Colon (tissue), 2 donors: ENCODE data around the gene PDZD4.

ENCODE experiments used
- FAIRE-seq: peaks from 2 replicates; lab custom pipeline; 2012; peaks lifted over from hg19 to GRCh38; lab: Jason Lieb, UNC
- donor health status: control.
- donor health status: control.

Gene PDZD4

DNA sequence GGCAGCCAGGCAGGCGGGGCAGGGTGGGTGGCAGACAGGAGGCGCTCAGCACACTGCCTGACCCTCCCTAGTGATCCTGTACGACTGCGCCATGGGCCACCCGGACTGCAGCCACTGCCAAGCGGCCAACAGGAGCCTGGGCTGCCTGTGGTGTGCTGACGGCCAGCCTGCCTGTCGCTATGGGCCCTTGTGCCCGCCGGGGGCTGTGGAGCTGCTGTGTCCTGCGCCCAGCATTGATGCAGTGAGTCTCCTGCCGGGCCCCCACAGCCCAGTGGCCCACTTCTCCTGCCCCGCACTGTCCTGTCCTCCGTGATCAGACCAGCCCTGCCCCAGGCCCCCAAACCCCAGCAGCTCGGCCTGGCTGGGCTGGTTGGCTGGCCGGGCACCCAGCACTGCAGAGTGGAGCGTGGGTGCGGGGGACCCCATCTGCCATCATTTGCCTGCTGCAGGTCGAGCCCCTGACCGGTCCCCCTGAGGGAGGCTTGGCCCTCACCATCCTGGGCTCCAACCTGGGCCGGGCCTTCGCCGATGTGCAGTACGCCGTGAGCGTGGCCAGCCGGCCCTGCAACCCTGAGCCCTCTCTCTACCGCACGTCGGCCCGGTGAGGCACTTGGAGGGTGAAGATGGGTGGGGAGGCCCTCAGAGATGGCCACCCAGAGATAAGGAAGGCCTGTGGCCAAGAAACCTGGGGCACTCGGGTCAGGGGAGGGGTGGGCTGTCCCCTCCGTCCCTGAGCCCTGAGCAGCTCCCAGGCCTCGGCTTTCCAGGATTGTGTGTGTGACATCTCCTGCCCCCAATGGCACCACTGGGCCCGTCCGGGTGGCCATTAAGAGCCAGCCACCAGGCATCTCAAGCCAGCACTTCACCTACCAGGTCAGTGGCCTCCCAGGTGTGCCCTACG, 58.7 kb downstream of the PDZD4 start:
- no peak for FAIRE-seq

DNA sequence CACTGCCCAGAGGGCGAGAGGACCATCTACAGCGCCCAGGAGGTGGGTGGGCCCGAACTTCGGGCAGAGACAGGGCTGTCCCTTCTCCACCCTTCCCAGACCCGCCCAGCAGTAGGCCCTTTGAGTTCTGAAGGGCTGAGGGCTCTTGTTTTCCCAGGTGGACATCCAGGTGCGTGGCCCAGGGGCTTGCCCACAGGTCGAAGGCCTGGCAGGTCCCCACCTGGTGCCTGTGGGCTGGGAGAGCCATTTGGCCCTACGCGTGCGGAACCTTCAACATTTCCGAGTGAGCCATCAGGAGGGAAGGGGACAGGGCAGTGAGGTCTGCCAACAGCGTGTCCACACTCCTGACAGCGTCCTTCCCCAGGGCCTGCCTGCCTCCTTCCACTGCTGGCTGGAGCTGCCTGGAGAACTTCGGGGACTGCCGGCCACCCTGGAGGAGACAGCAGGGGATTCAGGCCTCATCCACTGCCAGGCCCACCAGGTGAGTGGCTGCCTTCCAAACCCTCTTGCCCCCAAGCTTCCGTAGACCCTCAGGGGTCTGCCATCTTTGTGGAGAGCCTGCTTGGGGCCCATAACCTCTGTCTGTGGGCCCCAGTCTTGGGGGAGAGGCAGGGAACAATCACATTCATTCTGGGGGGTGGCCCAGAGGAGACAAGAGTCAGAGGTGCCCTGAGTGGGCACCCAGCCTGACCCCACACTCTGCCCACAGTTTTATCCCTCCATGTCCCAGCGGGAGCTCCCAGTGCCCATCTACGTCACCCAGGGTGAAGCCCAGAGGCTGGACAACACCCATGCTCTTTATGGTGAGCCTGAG, 59.5 kb downstream of the PDZD4 start:
- FAIRE-seq, result no peak

GRCh38 chrX:153769865-153770600, 60.3 kb downstream of the PDZD4 start:
- no peak for FAIRE-seq

DNA sequence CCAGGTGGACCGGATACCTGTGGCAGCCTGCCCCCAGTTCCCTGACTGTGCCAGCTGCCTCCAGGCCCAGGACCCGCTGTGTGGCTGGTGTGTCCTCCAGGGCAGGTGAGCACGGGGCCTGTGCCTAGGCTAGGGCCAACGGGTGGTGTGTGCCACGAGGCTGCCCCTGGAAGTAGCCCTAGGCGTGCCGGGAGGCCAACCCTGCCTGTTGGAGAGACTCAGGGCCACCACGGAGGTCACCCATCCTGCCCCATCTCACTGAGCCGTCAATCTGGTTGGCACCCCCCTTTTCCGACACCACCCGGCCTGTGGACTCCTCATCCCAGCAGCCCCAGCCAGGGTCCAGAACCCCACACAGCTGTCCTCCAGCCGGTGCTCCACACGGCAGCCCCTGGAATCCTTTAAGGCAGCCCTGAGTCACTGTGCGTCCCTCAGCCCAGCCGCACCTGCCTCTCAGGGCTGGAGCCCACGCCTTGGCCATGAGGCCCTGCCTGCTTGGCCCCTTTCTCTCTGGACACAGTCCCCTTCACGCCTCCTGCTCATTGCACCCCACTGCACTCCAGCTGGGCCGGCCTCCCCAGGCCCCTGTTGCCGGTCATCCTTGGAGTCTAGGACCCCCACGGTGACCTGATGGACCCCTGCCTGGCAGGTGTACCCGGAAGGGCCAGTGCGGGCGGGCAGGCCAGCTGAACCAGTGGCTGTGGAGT, 61.0 kb downstream of the PDZD4 start:
- FAIRE-seq, result no peak

GRCh38 chrX:153768311-153769157, 61.8 kb downstream of the PDZD4 start:
- no peak for FAIRE-seq

GRCh38 chrX:153767674-153768055, 62.7 kb downstream of the PDZD4 start:
- FAIRE-seq, result no peak

DNA sequence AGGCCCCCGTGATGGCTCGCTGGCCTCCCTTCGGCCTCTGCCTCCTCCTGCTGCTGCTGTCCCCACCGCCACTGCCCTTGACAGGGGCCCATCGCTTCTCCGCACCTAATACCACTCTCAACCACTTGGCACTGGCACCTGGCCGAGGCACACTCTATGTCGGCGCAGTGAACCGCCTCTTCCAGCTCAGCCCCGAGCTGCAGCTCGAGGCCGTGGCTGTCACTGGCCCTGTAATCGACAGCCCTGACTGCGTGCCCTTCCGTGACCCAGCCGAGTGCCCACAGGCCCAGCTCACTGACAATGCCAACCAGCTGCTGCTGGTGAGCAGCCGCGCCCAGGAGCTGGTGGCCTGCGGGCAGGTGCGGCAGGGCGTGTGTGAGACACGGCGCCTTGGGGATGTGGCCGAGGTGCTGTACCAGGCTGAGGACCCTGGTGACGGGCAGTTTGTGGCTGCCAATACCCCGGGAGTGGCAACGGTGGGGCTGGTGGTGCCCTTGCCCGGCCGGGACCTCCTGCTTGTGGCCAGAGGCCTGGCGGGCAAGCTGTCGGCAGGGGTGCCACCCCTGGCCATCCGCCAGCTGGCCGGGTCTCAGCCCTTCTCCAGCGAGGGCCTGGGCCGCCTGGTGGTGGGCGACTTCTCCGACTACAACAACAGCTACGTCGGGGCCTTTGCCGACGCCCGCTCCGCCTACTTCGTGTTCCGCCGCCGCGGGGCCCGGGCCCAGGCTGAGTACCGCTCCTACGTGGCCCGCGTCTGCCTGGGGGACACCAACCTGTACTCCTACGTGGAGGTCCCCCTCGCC, 63.3 kb downstream of the PDZD4 start:
- FAIRE-seq, result no peak

- no peak for FAIRE-seq
These were observed 64.1 kb downstream of the PDZD4 start for GRCh38 chrX:153766098-153766817.

- FAIRE-seq, result no peak
These were observed 64.9 kb downstream of the PDZD4 start for GRCh38 chrX:153765138-153766079.

DNA sequence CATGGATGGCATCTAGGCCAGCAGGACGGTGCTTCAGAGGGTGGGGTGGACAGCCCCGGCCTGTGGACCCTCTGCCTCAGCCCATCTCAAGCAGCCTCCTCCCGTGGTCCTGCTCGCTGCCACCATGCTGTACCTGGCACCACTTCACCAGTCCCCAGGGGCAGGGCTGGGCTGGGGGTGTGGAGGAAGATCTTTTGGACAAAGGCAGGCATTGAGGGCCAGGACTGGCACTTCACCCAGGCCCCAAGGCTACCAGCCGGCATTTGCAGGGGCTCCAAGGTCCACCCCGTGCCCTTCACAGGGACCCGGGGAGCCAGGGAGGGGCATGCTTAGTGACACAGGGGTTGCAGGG, 65.6 kb downstream of the PDZD4 start:
- no peak for FAIRE-seq

- no peak for FAIRE-seq
These were observed 66.2 kb downstream of the PDZD4 start, which contains the start of gene PLXNB3 for GRCh38 chrX:153763989-153764755. Gene PLXNB3 (plus strand): TSS chrX:153764249. CDS start chrX:153765536, 1,287 bp downstream.

DNA sequence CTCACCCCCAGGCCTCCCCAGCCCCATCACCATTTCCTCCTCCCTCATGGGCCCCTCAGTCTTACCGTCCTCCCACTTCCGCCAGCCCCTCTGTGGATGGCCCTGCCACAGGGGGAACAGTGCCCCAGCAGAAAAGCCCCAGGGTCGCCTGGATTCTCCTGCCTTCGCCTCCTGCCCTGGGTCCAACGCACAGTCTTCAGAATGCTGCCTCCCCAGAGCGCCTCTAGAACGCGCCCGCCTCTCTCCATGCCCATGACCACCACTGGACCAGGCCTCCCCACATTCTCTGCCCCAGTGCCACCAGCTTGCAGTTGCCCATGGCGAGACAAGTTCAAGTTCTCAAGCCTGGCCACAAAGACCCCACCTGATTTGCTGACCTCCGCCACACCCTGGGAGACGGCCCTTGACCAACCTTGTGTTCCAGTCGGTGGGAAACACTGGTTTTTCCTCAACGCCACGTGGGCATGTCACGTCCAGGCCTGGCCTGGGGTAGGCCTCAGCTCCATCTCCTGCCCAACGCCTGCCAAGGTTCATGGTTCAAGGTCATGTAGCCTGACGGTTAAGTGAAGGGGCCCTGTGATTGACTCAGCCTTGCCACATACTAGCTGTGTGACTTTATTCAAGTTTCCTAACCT, 66.9 kb downstream of the PDZD4 start:
- FAIRE-seq, result no peak

- no peak for FAIRE-seq
These were observed 67.6 kb downstream of the PDZD4 start for GRCh38 chrX:153762626-153763173.

DNA sequence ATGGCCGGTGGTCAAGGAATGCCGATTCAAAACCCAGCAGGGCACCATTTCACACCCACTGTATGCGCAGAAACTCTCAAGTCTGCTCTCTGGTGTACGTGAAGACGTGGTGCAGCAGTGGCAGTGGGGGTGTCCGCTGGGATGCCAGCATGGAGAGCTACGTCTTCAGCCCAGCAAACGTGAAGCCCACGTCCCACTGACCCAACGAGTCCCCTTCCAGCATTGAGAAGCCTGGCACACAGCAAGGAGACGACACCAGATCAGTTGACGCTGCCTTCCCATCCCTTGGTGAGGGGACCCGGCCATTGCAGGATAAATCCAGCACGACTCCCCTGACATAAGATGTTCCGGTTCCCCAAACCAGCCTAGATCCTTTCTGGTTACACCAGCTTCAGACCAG, 68.5 kb downstream of the PDZD4 start:
- no peak for FAIRE-seq

DNA sequence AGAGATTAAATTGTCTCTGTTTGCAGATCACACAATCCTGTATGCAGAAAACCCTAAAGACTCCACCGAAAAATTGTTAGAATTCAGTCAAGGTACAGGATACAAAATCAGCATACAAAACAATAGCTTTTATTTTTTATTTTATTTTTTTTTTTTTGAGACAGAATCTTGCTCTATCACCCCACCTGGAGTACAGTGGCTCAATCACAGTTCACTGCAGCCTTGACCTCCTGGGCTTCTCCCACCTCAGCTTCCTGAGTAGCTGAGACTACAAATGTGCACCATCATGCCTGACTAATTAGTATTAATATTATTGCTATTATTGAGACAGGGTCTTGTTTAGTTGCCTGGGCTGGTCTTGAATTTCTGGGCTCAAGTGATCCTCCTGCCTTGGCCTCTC, 75.2 kb downstream of the PDZD4 start:
- FAIRE-seq, result no peak
